Measurements from ENCODE around the gene ELFN1.

DNA sequence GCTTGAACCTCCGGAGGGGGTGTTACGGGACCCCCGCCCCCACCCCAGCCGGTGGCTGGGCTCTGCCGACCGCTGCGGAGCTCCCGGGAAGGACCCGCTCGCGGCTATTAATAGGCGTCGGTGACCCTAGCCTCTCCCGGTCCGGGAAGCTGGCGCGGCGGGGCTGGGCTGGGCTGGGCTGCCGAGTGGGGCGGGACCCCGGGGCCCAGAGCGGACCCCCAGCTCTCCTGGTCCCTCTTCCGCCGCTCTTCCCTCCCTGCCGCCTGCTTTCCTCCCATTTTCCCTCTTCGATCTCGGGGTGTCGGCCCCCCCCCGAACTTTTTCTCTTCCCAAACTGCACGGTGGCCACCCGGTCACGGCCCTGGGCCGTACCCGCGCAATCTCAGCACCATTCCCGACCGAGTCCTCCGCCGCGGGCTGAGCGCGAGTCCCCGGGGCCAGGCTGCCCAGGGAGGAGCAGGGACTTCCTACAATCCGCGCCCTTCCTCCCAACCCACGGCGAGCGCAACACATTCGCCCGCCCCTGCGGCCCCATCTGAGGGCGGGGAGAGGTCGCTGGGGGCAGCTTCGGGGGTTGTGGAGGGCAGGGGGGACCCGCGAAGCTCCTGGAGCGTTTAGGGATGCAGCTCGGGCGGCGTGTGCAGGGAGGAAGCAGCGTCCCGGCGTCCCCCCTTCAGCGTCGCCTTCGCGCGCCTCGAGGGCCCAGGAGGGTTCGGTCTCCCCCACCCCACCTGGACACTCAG, 3.1 kb upstream of the ELFN1 start:
- TF ChIP-seq ZNF24 (IDR thresholded peaks at IDR 0.05) = no peak
- TF ChIP-seq MCM5 (IDR thresholded peaks at IDR 0.05; ENCODE audit: low read depth) = no peak
- no peak for TF ChIP-seq NR2C1 (IDR thresholded peaks at IDR 0.05)
- TF ChIP-seq NR2C1 (tag; IDR thresholded peaks at IDR 0.05) = no peak
- TF ChIP-seq, protein P1, sequence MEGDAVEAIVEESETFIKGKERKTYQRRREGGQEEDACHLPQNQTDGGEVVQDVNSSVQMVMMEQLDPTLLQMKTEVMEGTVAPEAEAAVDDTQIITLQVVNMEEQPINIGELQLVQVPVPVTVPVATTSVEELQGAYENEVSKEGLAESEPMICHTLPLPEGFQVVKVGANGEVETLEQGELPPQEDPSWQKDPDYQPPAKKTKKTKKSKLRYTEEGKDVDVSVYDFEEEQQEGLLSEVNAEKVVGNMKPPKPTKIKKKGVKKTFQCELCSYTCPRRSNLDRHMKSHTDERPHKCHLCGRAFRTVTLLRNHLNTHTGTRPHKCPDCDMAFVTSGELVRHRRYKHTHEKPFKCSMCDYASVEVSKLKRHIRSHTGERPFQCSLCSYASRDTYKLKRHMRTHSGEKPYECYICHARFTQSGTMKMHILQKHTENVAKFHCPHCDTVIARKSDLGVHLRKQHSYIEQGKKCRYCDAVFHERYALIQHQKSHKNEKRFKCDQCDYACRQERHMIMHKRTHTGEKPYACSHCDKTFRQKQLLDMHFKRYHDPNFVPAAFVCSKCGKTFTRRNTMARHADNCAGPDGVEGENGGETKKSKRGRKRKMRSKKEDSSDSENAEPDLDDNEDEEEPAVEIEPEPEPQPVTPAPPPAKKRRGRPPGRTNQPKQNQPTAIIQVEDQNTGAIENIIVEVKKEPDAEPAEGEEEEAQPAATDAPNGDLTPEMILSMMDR (IDR thresholded peaks at IDR 0.05 in 2 of 3, conservative IDR thresholded peaks at IDR 0.05 in 1 of 3; ENCODE audit: insufficient read depth in 2 of 3, low read depth in 1 of 3, low read length in 3 of 3) = no peak
- TF ChIP-seq CEBPB (tag; IDR thresholded peaks at IDR 0.05) = no peak
- TF ChIP-seq, protein P2, sequence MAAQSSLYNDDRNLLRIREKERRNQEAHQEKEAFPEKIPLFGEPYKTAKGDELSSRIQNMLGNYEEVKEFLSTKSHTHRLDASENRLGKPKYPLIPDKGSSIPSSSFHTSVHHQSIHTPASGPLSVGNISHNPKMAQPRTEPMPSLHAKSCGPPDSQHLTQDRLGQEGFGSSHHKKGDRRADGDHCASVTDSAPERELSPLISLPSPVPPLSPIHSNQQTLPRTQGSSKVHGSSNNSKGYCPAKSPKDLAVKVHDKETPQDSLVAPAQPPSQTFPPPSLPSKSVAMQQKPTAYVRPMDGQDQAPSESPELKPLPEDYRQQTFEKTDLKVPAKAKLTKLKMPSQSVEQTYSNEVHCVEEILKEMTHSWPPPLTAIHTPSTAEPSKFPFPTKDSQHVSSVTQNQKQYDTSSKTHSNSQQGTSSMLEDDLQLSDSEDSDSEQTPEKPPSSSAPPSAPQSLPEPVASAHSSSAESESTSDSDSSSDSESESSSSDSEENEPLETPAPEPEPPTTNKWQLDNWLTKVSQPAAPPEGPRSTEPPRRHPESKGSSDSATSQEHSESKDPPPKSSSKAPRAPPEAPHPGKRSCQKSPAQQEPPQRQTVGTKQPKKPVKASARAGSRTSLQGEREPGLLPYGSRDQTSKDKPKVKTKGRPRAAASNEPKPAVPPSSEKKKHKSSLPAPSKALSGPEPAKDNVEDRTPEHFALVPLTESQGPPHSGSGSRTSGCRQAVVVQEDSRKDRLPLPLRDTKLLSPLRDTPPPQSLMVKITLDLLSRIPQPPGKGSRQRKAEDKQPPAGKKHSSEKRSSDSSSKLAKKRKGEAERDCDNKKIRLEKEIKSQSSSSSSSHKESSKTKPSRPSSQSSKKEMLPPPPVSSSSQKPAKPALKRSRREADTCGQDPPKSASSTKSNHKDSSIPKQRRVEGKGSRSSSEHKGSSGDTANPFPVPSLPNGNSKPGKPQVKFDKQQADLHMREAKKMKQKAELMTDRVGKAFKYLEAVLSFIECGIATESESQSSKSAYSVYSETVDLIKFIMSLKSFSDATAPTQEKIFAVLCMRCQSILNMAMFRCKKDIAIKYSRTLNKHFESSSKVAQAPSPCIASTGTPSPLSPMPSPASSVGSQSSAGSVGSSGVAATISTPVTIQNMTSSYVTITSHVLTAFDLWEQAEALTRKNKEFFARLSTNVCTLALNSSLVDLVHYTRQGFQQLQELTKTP (IDR thresholded peaks at IDR 0.05; ENCODE audit: low read depth in 1 of 2, partially characterized antibody in 2 of 2) = no peak
- TF ChIP-seq, protein P3, sequence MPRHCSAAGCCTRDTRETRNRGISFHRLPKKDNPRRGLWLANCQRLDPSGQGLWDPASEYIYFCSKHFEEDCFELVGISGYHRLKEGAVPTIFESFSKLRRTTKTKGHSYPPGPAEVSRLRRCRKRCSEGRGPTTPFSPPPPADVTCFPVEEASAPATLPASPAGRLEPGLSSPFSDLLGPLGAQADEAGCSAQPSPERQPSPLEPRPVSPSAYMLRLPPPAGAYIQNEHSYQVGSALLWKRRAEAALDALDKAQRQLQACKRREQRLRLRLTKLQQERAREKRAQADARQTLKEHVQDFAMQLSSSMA (CRISPR knock-in tag; IDR thresholded peaks at IDR 0.05) = no peak
- no peak for TF ChIP-seq HNRNPH1 (optimal IDR thresholded peaks at IDR 0.05; ENCODE audit: low read depth, low read length)
- TF ChIP-seq SREBF2 (CRISPR knock-in tag; IDR thresholded peaks at IDR 0.05) = no peak
- no peak for TF ChIP-seq POLR2G (IDR thresholded peaks at IDR 0.05; ENCODE audit: low read depth, low read length)
- no peak for TF ChIP-seq MYC (IDR thresholded peaks at IDR 0.05; ENCODE audit: low read depth, low read length)
- TF ChIP-seq MYC (CRISPR knock-in tag; IDR thresholded peaks at IDR 0.05; ENCODE audit: borderline replicate concordance, low read depth) = 0 out of 2 replicates have a peak, but pooled peaks have one; percentile 25
- no peak for TF ChIP-seq ZNF384 (IDR thresholded peaks at IDR 0.05; ENCODE audit: low read depth, low read length)
- TF ChIP-seq, protein P4, sequence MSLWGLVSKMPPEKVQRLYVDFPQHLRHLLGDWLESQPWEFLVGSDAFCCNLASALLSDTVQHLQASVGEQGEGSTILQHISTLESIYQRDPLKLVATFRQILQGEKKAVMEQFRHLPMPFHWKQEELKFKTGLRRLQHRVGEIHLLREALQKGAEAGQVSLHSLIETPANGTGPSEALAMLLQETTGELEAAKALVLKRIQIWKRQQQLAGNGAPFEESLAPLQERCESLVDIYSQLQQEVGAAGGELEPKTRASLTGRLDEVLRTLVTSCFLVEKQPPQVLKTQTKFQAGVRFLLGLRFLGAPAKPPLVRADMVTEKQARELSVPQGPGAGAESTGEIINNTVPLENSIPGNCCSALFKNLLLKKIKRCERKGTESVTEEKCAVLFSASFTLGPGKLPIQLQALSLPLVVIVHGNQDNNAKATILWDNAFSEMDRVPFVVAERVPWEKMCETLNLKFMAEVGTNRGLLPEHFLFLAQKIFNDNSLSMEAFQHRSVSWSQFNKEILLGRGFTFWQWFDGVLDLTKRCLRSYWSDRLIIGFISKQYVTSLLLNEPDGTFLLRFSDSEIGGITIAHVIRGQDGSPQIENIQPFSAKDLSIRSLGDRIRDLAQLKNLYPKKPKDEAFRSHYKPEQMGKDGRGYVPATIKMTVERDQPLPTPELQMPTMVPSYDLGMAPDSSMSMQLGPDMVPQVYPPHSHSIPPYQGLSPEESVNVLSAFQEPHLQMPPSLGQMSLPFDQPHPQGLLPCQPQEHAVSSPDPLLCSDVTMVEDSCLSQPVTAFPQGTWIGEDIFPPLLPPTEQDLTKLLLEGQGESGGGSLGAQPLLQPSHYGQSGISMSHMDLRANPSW (CRISPR knock-in tag; IDR thresholded peaks at IDR 0.05) = no peak
